Activated naive CD8-positive, alpha-beta T cell (primary cell): ENCODE data around the gene CACNA1E.

Experiments
- H3K27ac Mint-ChIP-seq: one replicate; pipeline ENCODE4 v1.8.0; 2021; ENCODE audit warnings: mixed read lengths
- H3K27me3 Mint-ChIP-seq: one replicate; pipeline ENCODE4 v1.8.0; 2021; ENCODE audit warnings: mixed read lengths
- H3K36me3 Mint-ChIP-seq: one replicate; pipeline ENCODE4 v1.8.0; 2021; ENCODE audit warnings: mixed read lengths
- H3K4me1 Mint-ChIP-seq: one replicate; pipeline ENCODE4 v1.8.0; 2021; ENCODE audit warnings: low read depth, mixed read lengths
- H3K4me3 Mint-ChIP-seq: one replicate; pipeline ENCODE4 v1.8.0; 2021; ENCODE audit warnings: mild to moderate bottlenecking, mixed read lengths
- H3K9me3 Mint-ChIP-seq: one replicate; pipeline ENCODE4 v1.8.0; 2021; ENCODE audit warnings: low read depth, mixed read lengths

Gene CACNA1E

DNA sequence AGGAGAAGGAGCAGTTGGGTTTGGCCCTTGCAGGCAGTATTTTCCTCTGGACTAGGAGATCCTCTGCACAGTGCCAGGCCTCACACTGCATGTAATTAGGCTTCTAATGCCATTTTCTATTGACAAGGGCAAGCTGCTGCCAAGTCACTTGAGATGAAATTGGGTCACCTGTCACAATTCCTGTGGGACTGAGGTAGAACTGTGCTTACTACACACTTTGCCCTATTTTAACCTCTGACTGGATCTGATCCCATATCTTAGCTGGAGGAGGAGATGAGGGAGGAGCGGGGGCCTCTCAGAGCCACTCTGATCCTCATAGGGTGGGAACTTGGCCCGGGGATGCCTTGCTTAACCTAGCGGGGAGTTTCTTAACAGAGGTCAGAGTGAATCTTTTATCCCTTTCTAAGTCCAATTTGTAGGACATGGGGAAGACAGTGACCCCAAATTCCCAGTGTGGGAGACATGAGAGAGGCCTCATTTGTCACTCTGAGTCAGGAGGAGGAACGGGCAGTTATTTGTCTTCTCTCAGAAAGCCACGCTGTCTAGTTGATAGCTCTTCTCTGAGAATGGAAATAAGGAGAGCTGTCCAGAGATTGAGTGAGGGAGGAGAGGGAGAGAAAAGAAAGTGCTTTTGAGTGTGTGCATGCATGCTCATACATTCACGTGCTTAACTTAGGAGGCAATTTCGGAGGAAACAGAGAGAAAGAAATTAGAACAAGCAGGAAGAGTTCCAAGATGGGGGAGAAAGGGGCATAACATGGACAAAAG is 121.3 kb downstream of the CACNA1E start:
- Mint-ChIP-seq H3K4me3 (no peak overlapping the region), H3K4me1 (no peaks in the 10 kb centered on the region), H3K9me3 (no peaks in the 10 kb centered on the region), H3K27me3 (peaks cover 10% of the 10 kb centered on the region), H3K27ac (no peak overlapping the region), H3K36me3 (no peaks in the 10 kb centered on the region)

DNA sequence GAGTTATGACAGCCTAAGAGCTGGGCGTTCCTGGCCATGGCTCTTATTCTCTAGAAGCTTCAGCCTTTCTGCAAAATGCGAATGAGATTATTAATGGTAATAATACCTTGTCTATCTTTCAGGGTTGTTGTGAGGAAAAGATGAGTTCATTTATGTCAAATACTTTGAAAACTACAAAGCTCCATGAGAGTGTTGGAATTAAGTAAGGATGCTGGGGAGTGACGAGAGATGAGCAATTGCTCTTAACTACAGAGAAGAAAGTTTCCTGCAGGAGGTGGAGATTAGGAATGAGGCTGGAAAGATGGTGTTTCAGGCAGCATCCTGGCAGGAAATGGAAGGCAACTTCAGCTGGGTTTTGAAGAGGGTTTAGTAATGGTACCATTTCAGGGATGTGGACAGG is 124.2 kb downstream of the CACNA1E start:
- H3K36me3 Mint-ChIP-seq, result no peaks in the 10 kb centered on the region
- H3K9me3 Mint-ChIP-seq, result no peaks in the 10 kb centered on the region

DNA sequence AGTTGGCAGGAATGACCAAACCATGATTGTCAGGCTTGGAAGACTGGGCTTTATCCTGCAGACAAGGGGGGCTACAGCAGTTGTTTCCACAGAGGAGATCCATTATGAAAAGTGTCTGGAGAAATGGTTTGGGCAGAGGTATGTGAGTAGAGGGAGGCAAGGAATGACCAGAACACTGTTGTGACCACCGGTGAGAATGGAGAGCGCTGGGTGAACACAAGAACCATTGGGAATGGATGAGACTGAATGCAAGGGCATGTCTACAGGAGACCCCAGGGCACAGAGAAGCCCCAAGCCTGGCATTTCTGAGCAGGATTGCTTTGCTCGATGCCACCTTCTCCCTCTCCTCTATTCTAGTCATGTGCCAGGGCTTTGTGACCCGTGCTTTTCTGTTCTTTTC is 125.1 kb downstream of the CACNA1E start:
- Mint-ChIP-seq H3K4me1 (no peaks in the 10 kb centered on the region), H3K9me3 (no peaks in the 10 kb centered on the region), H3K4me3 (no peak overlapping the region), H3K36me3 (no peaks in the 10 kb centered on the region), H3K27me3 (no peaks in the 10 kb centered on the region), H3K27ac (no peak overlapping the region)

More for the DNA sequence above, 124.2 kb downstream of the CACNA1E start:
- H3K4me1 Mint-ChIP-seq, result no peaks in the 10 kb centered on the region
- H3K27ac Mint-ChIP-seq, result no peak overlapping the region
- no peaks in the 10 kb centered on the region for H3K27me3 Mint-ChIP-seq
- H3K4me3 Mint-ChIP-seq, result no peak overlapping the region

DNA sequence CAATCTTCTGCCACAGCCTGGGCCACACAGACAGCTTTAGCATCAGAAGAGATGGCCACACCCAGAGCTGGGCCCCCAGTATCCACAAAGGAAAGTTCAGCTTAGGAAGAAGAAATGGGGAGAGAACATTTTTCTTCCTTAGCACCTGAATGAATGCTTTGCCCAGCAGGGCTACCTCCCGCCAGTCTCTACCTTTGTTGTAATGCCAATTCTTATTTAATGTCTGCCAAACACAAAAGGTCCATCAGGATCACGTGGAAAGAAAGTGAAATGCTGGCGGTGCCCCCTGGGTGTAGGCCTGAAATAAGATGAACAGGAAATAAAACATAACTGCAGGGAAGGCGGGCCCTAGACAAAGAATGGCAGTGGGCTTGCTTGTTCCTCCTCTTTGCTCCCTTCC is 125.6 kb downstream of the CACNA1E start:
- Mint-ChIP-seq H3K9me3 (no peaks in the 10 kb centered on the region), H3K27ac (no peak overlapping the region), H3K27me3 (no peaks in the 10 kb centered on the region), H3K4me3 (no peak overlapping the region), H3K4me1 (no peaks in the 10 kb centered on the region), H3K36me3 (no peaks in the 10 kb centered on the region)

DNA sequence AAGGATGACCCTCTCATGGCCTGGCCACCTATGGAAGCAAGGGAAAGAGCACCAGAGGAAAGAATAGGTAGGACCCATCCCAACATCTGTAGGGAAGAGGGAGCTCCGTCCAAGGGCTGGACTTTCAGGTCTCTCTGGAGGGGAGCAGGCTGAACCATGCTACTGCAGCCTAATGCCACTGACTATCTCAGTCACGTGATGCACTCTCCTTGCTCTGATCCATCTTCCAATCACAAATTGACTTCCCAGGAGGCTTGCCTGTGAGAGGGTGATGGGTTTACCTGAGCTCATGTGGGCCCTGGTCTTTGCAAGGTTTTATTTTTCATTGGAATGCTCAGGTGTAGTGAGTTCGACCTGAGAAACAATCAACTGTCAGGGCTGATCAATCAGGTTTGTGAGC is 128.8 kb downstream of the CACNA1E start:
- Mint-ChIP-seq H3K4me1 (no peaks in the 10 kb centered on the region), H3K9me3 (no peaks in the 10 kb centered on the region)

DNA sequence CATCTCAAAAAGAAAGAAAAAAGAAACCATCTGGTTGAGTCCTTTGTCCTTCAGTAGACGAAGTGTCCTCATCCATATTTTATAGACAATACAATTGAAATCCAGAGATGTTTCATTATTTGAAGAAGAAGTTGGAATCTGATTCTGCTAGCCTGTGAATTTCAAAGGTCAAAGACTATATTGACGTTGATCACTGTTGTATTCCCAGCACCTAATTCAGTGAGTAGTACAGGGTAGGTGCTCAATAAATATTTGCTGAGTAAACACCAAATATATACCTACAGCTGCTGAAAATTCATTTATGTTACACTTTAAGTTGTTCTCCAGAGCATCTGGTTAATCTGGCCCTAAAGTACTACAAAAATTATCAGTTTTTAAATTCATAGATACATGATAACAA is 135.2 kb downstream of the CACNA1E start:
- H3K27me3 Mint-ChIP-seq, result peaks cover 2% of the 10 kb centered on the region
- H3K27ac Mint-ChIP-seq, result no peak overlapping the region
- H3K4me3 Mint-ChIP-seq, result no peak overlapping the region
- H3K4me1 Mint-ChIP-seq, result no peaks in the 10 kb centered on the region
- H3K9me3 Mint-ChIP-seq, result no peaks in the 10 kb centered on the region
- no peaks in the 10 kb centered on the region for H3K36me3 Mint-ChIP-seq

More for the DNA sequence above, 128.8 kb downstream of the CACNA1E start:
- H3K36me3 Mint-ChIP-seq, result no peaks in the 10 kb centered on the region
- H3K27me3 Mint-ChIP-seq, result no peaks in the 10 kb centered on the region
- H3K27ac Mint-ChIP-seq, result no peak overlapping the region
- no peak overlapping the region for H3K4me3 Mint-ChIP-seq

DNA sequence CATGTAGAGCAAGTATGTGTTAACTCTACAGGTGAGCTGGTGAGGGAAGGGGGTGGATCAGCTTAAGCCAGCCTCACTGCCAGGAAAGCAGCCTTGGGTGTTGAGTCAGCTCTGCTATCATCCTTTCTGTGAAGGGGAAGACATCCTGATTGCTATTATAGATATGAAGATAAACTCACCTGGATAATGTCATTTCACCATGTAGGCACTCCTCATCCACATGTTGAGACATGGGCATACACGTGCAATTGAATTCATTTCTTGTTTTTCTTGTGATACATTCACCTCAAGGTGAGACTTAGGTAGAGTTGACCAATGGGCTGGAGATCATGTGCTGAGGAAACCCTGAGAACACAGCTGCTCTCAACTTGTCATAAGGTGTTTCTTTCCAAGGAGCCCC is 136.9 kb downstream of the CACNA1E start:
- Mint-ChIP-seq H3K4me3 (no peak overlapping the region), H3K4me1 (no peaks in the 10 kb centered on the region), H3K27ac (no peak overlapping the region), H3K9me3 (no peaks in the 10 kb centered on the region), H3K36me3 (no peaks in the 10 kb centered on the region), H3K27me3 (peaks cover 2% of the 10 kb centered on the region)

DNA sequence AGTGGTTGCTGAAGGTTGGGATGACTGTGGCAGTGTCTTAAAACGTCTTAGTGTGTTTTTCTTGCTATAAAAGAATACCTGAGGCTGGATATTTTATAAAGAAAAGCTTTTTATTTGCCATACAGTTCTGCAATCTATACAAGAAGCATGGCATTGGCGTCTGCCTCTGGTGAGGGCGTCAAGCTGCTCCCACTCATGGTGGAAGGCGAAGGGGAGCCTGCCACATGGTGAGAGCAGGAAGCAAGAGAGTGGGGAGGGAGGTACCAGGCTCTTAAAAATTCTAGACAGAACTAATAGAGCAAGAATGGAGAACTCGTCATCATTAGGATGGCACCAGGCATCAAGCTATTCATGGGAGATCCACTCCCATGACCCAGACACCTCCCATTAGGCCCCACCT is 140.5 kb downstream of the CACNA1E start:
- Mint-ChIP-seq H3K27ac (no peak overlapping the region), H3K9me3 (no peaks in the 10 kb centered on the region), H3K4me1 (no peaks in the 10 kb centered on the region), H3K27me3 (peaks cover 1% of the 10 kb centered on the region), H3K36me3 (no peaks in the 10 kb centered on the region), H3K4me3 (no peak overlapping the region)

DNA sequence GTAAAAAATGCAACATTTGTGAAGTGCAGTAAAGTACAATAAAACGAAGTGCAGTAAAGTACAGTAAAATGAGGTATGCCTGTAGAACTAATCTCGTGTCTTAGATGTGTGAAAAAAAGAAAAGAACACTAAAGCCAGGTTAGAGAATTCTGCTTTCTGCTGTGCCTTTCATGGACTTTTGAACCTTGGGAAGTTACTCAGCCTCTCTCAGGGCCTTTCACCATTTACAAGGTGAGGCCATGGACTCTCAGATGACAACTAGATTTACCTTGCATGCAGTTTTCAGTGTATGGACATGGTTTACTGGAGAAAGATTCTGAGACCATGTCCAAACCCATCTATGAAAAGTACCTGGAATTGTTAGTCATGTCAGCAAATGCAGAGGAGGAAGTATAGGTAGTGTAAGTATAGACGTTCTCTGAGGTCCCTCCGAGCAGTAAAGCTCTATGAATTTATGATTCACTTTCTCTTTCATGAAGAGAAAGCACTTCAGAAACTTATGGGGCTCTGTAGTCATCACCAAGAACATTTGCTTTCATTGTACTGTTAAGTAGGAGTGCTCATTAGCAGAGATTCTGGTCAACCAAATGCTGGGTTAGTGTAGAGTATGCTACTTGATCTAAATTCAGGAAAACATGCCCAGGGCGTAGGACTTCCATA is 143.1 kb downstream of the CACNA1E start:
- no peaks in the 10 kb centered on the region for H3K36me3 Mint-ChIP-seq
- peaks cover 5% of the 10 kb centered on the region for H3K27me3 Mint-ChIP-seq
- H3K4me3 Mint-ChIP-seq, result no peak overlapping the region
- H3K27ac Mint-ChIP-seq, result no peak overlapping the region
- H3K4me1 Mint-ChIP-seq, result no peaks in the 10 kb centered on the region
- no peaks in the 10 kb centered on the region for H3K9me3 Mint-ChIP-seq

DNA sequence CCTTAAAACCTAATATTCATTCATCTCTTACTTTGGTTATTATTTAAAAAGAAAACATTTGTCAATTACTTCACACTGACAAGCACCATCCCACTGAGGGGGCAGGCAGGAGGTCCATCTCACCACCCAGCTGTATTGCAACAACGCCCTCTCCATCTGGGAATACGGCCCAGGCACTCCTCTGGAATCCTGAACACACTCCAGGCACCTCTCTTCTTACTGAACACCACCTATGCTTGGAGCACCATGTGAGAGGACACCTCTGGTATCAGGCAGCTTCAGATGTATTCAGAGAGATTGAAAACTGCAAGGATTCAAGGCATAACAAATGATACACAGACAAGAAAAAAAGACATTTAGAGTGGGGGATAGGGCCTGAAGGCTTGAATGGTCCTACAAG is 147.1 kb downstream of the CACNA1E start:
- no peaks in the 10 kb centered on the region for H3K4me1 Mint-ChIP-seq
- no peak overlapping the region for H3K27ac Mint-ChIP-seq
- peaks cover 5% of the 10 kb centered on the region for H3K27me3 Mint-ChIP-seq
- no peaks in the 10 kb centered on the region for H3K36me3 Mint-ChIP-seq
- no peaks in the 10 kb centered on the region for H3K9me3 Mint-ChIP-seq
- H3K4me3 Mint-ChIP-seq, result no peak overlapping the region

DNA sequence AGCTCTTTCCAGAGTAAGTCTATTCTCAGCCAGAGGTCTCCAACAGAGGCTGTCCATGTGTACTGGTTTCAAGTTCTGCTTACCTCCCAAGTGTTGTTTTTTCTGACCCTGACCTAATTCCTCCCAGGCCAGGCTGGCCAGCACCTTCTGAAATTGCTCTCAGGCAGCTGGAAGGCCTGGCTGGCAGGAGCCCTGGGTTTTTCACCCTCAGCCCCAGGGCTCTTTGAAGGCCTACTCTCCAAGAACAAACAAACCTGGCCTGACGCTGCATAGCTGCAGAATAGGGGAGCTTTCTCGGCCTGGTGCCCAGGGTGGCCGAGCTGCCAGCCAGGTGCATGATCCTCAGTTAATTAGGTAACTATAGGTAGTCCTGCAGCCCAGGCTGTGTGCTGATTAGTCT is 147.5 kb downstream of the CACNA1E start:
- Mint-ChIP-seq H3K27ac (no peak overlapping the region), H3K36me3 (no peaks in the 10 kb centered on the region), H3K4me1 (no peaks in the 10 kb centered on the region)

DNA sequence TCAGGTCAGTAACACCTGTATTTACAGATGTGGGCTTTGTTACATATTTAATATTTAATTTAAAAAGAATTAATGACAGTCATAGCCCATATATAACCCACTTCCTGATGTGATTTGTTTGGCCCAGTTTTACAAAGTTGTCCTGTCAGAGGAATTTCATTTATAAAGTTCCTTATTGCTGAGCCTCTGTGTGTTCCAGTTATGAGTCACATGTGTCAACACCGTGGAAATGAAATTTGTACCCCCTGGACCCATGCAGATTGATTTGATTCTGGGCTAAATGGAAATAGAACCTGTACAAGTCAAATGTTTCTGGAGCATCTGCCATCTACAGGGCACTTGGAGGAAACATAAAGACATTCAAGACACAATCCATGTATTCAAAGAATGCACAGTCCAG is 149.2 kb downstream of the CACNA1E start:
- Mint-ChIP-seq H3K27ac (no peak overlapping the region), H3K4me1 (no peaks in the 10 kb centered on the region), H3K27me3 (peaks cover 6% of the 10 kb centered on the region), H3K4me3 (no peak overlapping the region), H3K36me3 (no peaks in the 10 kb centered on the region), H3K9me3 (no peaks in the 10 kb centered on the region)

More for the DNA sequence above, 147.5 kb downstream of the CACNA1E start:
- Mint-ChIP-seq H3K4me3 (no peak overlapping the region), H3K27me3 (peaks cover 5% of the 10 kb centered on the region), H3K9me3 (no peaks in the 10 kb centered on the region)

DNA sequence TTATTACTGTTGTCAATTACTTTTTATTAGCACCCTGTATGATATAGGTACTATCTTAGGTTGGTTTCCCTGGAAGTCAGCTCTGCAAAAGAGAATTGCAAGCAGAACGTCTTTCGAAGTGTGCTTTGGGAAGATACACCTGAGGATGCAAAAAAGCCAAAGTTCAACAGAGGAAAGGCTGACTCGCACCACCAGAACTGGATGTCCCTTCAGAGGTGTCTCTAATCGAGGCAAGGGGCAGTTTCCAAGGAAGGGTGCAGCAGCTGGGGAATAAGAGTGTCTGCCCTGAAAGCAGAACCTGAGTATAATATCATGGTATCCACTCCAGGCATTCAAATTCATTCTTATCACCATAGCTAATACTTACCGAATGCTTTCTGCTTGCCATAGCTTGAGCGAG is 149.6 kb downstream of the CACNA1E start:
- Mint-ChIP-seq H3K36me3 (no peaks in the 10 kb centered on the region), H3K4me1 (no peaks in the 10 kb centered on the region), H3K9me3 (no peaks in the 10 kb centered on the region), H3K4me3 (no peak overlapping the region), H3K27ac (no peak overlapping the region), H3K27me3 (peaks cover 10% of the 10 kb centered on the region)

DNA sequence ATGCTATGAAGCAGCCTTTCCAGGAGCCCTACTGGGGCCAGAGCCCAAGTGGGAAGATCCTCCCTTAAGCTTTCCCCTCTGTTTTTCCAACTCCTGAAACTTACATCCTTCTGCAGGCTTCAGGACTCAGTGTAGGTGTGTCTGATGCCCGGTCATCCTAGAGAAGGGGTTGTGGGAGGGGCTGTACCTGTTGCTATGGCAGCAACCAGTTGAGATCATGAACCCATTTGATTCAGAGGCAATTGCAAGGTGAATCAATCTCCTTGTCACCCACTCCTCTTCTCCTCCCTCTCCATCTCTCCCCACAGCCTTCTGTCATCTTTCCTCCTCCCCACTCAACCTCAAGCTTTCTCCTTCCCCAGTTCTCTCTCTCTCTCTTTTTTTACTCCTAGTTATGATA is 151.8 kb downstream of the CACNA1E start:
- H3K9me3 Mint-ChIP-seq, result no peaks in the 10 kb centered on the region
- H3K4me1 Mint-ChIP-seq, result no peaks in the 10 kb centered on the region
- no peak overlapping the region for H3K4me3 Mint-ChIP-seq
- H3K27me3 Mint-ChIP-seq, result peaks cover 15% of the 10 kb centered on the region
- H3K36me3 Mint-ChIP-seq, result no peaks in the 10 kb centered on the region
- H3K27ac Mint-ChIP-seq, result no peak overlapping the region

DNA sequence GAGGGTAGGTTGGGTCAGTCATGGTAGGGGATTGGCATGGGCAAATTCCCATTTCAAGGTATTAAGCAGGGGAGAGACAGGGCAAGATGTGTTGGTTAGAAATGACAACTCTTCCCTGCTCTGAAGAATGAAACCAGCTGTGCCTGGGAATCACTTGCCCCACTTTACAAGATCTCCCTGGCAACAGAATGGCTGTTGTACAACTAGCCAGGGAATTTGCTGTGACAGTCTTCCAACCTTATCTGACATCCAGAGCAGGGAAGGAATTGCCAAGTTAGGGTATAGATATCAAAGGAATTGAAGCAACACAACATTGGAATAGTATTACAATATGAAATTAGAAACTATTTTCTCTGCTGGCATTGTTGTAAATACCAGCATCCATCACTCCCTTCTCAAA is 154.7 kb downstream of the CACNA1E start:
- no peak overlapping the region for H3K4me3 Mint-ChIP-seq
- no peaks in the 10 kb centered on the region for H3K4me1 Mint-ChIP-seq
- no peak overlapping the region for H3K27ac Mint-ChIP-seq
- H3K36me3 Mint-ChIP-seq, result no peaks in the 10 kb centered on the region
- peaks cover 19% of the 10 kb centered on the region for H3K27me3 Mint-ChIP-seq
- H3K9me3 Mint-ChIP-seq, result no peaks in the 10 kb centered on the region

DNA sequence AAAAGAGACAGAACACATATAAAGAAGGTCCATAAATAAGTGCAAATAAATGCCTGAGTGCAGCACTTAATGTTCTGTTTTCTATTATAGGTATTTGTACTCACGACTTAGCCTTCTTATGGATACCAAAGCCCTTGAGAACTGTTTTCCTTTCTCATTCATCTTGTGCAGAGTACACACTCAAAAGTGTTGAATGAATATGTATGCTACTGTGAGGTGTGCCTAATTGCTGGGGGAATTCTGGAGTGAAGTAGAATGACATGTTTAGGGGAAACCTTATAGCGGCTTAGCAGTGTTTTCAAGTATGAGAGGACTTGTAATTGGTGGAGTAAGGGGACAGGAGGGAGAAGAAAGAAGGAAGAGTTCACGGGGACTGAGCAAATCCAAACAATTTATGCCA is 157.6 kb downstream of the CACNA1E start:
- peaks cover 29% of the 10 kb centered on the region for H3K27me3 Mint-ChIP-seq
- no peaks in the 10 kb centered on the region for H3K9me3 Mint-ChIP-seq
- no peak overlapping the region for H3K4me3 Mint-ChIP-seq
- no peaks in the 10 kb centered on the region for H3K36me3 Mint-ChIP-seq
- H3K4me1 Mint-ChIP-seq, result no peaks in the 10 kb centered on the region
- no peak overlapping the region for H3K27ac Mint-ChIP-seq
